ENCODE measurements around the gene POU3F2.

The POU3F2 gene

GRCh38 chr6:98845211-98846020 is 11.0 kb downstream of the POU3F2 start:
- TF ChIP-seq MYC (IDR thresholded peaks at IDR 0.05; ENCODE audit: low read depth, low read length) (no peak), POLR2A (IDR thresholded peaks at IDR 0.05; ENCODE audit: extremely low read depth, insufficient read length) (no peak), MAX (IDR thresholded peaks at IDR 0.05; ENCODE audit: low read depth, low read length) (no peak), CTCF (IDR thresholded peaks at IDR 0.05; ENCODE audit: low read depth, low read length) (peak; percentile 81)
- peak; percentile 75 for DNase-seq (ENCODE audit: low read depth)
- H3K4me3 ChIP-seq (ENCODE audit: low read depth, low read length): no peak overlapping the region

- no peak overlapping the region for H3K4me3 ChIP-seq (ENCODE audit: low read depth, low read length)
- no peak for DNase-seq (ENCODE audit: low read depth)
- TF ChIP-seq MYC (IDR thresholded peaks at IDR 0.05; ENCODE audit: low read depth, low read length) (no peak), MAX (IDR thresholded peaks at IDR 0.05; ENCODE audit: low read depth, low read length) (no peak), POLR2A (IDR thresholded peaks at IDR 0.05; ENCODE audit: extremely low read depth, insufficient read length) (no peak), CTCF (IDR thresholded peaks at IDR 0.05; ENCODE audit: low read depth, low read length) (no peak)
Measured at GRCh38 chr6:98846021-98846380, 11.6 kb downstream of the POU3F2 start.

- H3K4me3 ChIP-seq (ENCODE audit: low read depth, low read length): no peak overlapping the region
- DNase-seq (ENCODE audit: low read depth): no peak
- TF ChIP-seq MYC (IDR thresholded peaks at IDR 0.05; ENCODE audit: low read depth, low read length) (no peak), POLR2A (IDR thresholded peaks at IDR 0.05; ENCODE audit: extremely low read depth, insufficient read length) (no peak), CTCF (IDR thresholded peaks at IDR 0.05; ENCODE audit: low read depth, low read length) (no peak), MAX (IDR thresholded peaks at IDR 0.05; ENCODE audit: low read depth, low read length) (no peak)
Measured at GRCh38 chr6:98847416-98847778, 13.0 kb downstream of the POU3F2 start.

GRCh38 chr6:98847779-98848538 is 13.6 kb downstream of the POU3F2 start:
- no peak overlapping the region for H3K4me3 ChIP-seq (ENCODE audit: low read depth, low read length)
- DNase-seq (ENCODE audit: low read depth): no peak
- TF ChIP-seq MYC (IDR thresholded peaks at IDR 0.05; ENCODE audit: low read depth, low read length): no peak
- no peak for TF ChIP-seq MAX (IDR thresholded peaks at IDR 0.05; ENCODE audit: low read depth, low read length)
- no peak for TF ChIP-seq CTCF (IDR thresholded peaks at IDR 0.05; ENCODE audit: low read depth, low read length)
- TF ChIP-seq POLR2A (IDR thresholded peaks at IDR 0.05; ENCODE audit: extremely low read depth, insufficient read length): no peak

- no peak for TF ChIP-seq MAX (IDR thresholded peaks at IDR 0.05; ENCODE audit: low read depth, low read length)
- no peak for DNase-seq (ENCODE audit: low read depth)
- H3K4me3 ChIP-seq (ENCODE audit: low read depth, low read length): no peak overlapping the region
Measured at GRCh38 chr6:98848539-98849242, 14.3 kb downstream of the POU3F2 start.

Measured in NB4 (cell line).